ENCODE data around the gene PLEKHM1.
"Not testable (repeated sequence)": the region's sequence is repeated elsewhere in the genome, so short reads cannot be mapped to it uniquely, and the experiment has no call there.

DNA sequence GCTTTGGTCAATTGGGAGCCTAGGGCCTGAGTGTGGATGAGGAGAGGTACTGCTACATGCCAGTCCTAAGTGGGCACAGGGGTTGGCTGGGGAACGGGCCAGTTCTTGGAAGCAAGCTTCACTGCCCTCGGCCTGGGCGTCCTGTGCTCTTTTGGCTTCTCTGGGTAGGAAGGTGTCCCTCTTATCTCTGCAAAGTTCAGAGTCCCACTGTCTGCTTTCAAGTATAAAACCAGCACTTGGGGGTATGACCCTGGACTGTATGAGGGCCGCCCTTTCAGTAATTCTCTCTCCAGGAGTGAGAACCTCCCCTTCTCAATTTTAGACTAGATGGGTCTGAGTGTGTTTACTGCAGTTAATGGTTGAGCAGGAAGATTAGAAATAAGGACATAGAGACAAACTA is 1.6 kb upstream of the PLEKHM1 start:
- TF ChIP-seq RFX5 (IDR thresholded peaks at IDR 0.05; ENCODE audit: low read depth, low read length); PHF21A (CRISPR knock-in tag; IDR thresholded peaks at IDR 0.05): not testable (repeated sequence)
